UCSD-AML1 (cell line): ENCODE measurements around the gene FFAR4.

ENCODE experiments used
- DNase-seq: peaks from one replicate; lab custom pipeline; 2025; ENCODE audit not compliant: unreplicated experiment; lab: John Stamatoyannopoulos, UW

The FFAR4 gene

GRCh38 chr10:93599335-93599734, 32.9 kb downstream of the FFAR4 start:
- no peak for DNase-seq

GRCh38 chr10:93599778-93600177, 33.3 kb downstream of the FFAR4 start:
- no peak for DNase-seq

- DNase-seq = no peak
These were observed 34.1 kb downstream of the FFAR4 start for GRCh38 chr10:93600446-93601145.

GRCh38 chr10:93601146-93601773, 34.8 kb downstream of the FFAR4 start, which contains the start of gene RBP4:
Gene RBP4, minus strand, starts transcription at chr10:93601235. Its CDS starts 207 bp downstream, at chr10:93601028.
- no peak for DNase-seq

GRCh38 chr10:93601774-93602162, 35.3 kb downstream of the FFAR4 start:
- DNase-seq = no peak

GRCh38 chr10:93603023-93603422, 36.6 kb downstream of the FFAR4 start:
- DNase-seq = no peak

- DNase-seq = no peak
These were observed 37.7 kb downstream of the FFAR4 start for GRCh38 chr10:93604146-93604545.

GRCh38 chr10:93608421-93608820, 42.0 kb downstream of the FFAR4 start:
- no peak for DNase-seq

- DNase-seq = no peak
These were observed 45.8 kb downstream of the FFAR4 start, which contains the start of gene PDE6C for GRCh38 chr10:93612311-93612710. Gene PDE6C, plus strand, starts transcription at chr10:93612537. Its CDS starts 189 bp downstream, at chr10:93612726.

- DNase-seq = no peak
These were observed 46.7 kb downstream of the FFAR4 start for GRCh38 chr10:93613126-93613525.

- DNase-seq = no peak
These were observed 47.8 kb downstream of the FFAR4 start for GRCh38 chr10:93614101-93614825.

- DNase-seq = no peak
These were observed 49.2 kb downstream of the FFAR4 start for GRCh38 chr10:93615576-93616235.

GRCh38 chr10:93620925-93621324, 54.5 kb downstream of the FFAR4 start:
- no peak for DNase-seq

GRCh38 chr10:93622942-93623341, 56.5 kb downstream of the FFAR4 start:
- no peak for DNase-seq

- no peak for DNase-seq
These were observed 62.4 kb downstream of the FFAR4 start for GRCh38 chr10:93628858-93629257.

- DNase-seq = no peak
These were observed 63.3 kb downstream of the FFAR4 start for GRCh38 chr10:93629647-93630305.

GRCh38 chr10:93630625-93631557, 64.4 kb downstream of the FFAR4 start:
- no peak for DNase-seq
